ENCODE data around the gene KLF5.

DNA sequence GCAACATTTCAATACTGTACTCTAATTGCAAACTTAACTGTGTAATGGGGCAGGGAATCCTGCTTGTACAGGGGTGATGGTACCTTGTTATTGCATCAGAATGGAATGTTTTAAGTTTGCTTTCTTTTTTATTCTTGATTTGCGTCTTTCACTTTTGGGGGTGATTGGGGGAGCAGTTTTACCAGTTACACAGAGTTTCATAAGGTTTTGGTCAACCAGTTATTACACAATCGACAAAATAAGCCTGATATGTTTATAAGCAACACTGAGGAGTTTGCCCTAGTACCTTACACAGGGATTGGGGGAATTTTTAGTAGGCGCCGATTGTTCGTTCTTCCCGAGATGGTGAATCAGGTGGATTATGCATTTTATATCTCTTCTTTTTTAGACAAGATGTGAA is 2.7 kb downstream of the KLF5 start:
- TF ChIP-seq ETS1 (IDR thresholded peaks at IDR 0.05) (no peak), POLR2AphosphoS5 (IDR thresholded peaks at IDR 0.05; ENCODE audit: low read depth) (no peak), REST (IDR thresholded peaks at IDR 0.05; ENCODE audit: unreplicated experiment) (no peak), ZNF331 (CRISPR knock-in tag; IDR thresholded peaks at IDR 0.05; ENCODE audit: low read depth) (no peak), JUNB (IDR thresholded peaks at IDR 0.05; ENCODE audit: unreplicated experiment) (no peak), EZH2 (IDR thresholded peaks at IDR 0.05; ENCODE audit: low read depth, unreplicated experiment) (no peak), EZH2phosphoT487 (IDR thresholded peaks at IDR 0.05; ENCODE audit: unreplicated experiment) (no peak), CREB1 (CRISPR knock-in tag; IDR thresholded peaks at IDR 0.05; ENCODE audit: low read depth) (no peak), ZNF114 (CRISPR knock-in tag; IDR thresholded peaks at IDR 0.05) (no peak), STAT1 (IDR thresholded peaks at IDR 0.05; ENCODE audit: unreplicated experiment) (no peak), NANOG (IDR thresholded peaks at IDR 0.05; ENCODE audit: borderline replicate concordance) (no peak)
- TF ChIP-seq, protein P1, sequence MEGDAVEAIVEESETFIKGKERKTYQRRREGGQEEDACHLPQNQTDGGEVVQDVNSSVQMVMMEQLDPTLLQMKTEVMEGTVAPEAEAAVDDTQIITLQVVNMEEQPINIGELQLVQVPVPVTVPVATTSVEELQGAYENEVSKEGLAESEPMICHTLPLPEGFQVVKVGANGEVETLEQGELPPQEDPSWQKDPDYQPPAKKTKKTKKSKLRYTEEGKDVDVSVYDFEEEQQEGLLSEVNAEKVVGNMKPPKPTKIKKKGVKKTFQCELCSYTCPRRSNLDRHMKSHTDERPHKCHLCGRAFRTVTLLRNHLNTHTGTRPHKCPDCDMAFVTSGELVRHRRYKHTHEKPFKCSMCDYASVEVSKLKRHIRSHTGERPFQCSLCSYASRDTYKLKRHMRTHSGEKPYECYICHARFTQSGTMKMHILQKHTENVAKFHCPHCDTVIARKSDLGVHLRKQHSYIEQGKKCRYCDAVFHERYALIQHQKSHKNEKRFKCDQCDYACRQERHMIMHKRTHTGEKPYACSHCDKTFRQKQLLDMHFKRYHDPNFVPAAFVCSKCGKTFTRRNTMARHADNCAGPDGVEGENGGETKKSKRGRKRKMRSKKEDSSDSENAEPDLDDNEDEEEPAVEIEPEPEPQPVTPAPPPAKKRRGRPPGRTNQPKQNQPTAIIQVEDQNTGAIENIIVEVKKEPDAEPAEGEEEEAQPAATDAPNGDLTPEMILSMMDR (conservative IDR thresholded peaks at IDR 0.05; ENCODE audit: low read depth in 2 of 2) = no peak
